IMR-90 (cell line): ENCODE measurements around the gene PPP1R9A. TPM values are rescaled to one million over a fixed set of nuclear protein-coding genes. Genes with fewer than 3 reads are reported as not detected.

Experiments used
- ATAC-seq: fragments of 200-7000 bp; cut with Tn5 transposase; 2 replicates; pipeline ENCODE4 v1.9.1; 2020; ENCODE audit warnings: low read depth, mild to moderate bottlenecking, moderate library complexity
- BruUV-seq: library from RNA; stranded (reverse); fragments of 400-500 nt; replicated peaks from 2 replicates; lab custom pipeline; 2021; lab: Mats Ljungman, UMichigan
- CTCF ChIA-PET: fragments of 300-600 bp; formaldehyde crosslinking; extraction: SDS; loops from one replicate; lab custom pipeline; 2021; ENCODE audit warnings: antibody characterized with exemption; lab: Yijun Ruan, JAX
- POLR2A ChIA-PET: fragments of 300-600 bp; sonication (Branson Sonifier 250); formaldehyde crosslinking; loops from one replicate; lab custom pipeline; 2022; ENCODE audit warnings: antibody characterized with exemption; ENCODE audit not compliant: unreplicated experiment; lab: Charles Lee
- DNase-seq: peaks from one replicate; pipeline ENCODE4 v3.0.0; 2013
- H2AFZ ChIP-seq: replicated peaks from 2 replicates; pipeline ENCODE3; 2013; ENCODE audit warnings: low read length, mild to moderate bottlenecking; ENCODE audit not compliant: poor library complexity
- H2AK5ac ChIP-seq: 2 replicates; pipeline ENCODE4 v1.6.1; 2013; ENCODE audit warnings: low read depth, low read length, inconsistent platforms
- H2AK9ac ChIP-seq: replicated peaks from 2 replicates; pipeline ENCODE3; 2013; ENCODE audit warnings: mild to moderate bottlenecking, low read depth, low read length, moderate library complexity; ENCODE audit not compliant: poor library complexity
- H2BK120ac ChIP-seq: 2 replicates; pipeline ENCODE4 v1.6.1; 2013; ENCODE audit warnings: low read depth, low read length, inconsistent platforms
- H2BK15ac ChIP-seq: 3 replicates; pipeline ENCODE4 v1.6.1; 2013; ENCODE audit warnings: low read depth, low read length, inconsistent platforms
- H2BK20ac ChIP-seq: 2 replicates; pipeline ENCODE4 v1.6.1; 2013; ENCODE audit warnings: low read depth, mild to moderate bottlenecking, inconsistent platforms, low read length, moderate library complexity
- H2BK5ac ChIP-seq: 2 replicates; pipeline ENCODE4 v1.6.1; 2013; ENCODE audit warnings: mild to moderate bottlenecking, low read depth, low read length, inconsistent platforms; ENCODE audit not compliant: poor library complexity, severe bottlenecking
- H3K14ac ChIP-seq: replicated peaks from 2 replicates; pipeline ENCODE4 v1.6.1; 2013; ENCODE audit warnings: low read depth, low read length, inconsistent platforms
- H3K18ac ChIP-seq: 2 replicates; pipeline ENCODE4 v1.6.1; 2013; ENCODE audit warnings: low read depth, low read length, control low read depth
- H3K23ac ChIP-seq: 2 replicates; pipeline ENCODE4 v1.6.1; 2013; ENCODE audit warnings: low read depth, low read length, inconsistent platforms
- H3K27ac ChIP-seq: 2 replicates; pipeline ENCODE4 v1.5.1; 2013; ENCODE audit warnings: mild to moderate bottlenecking, control low read depth, low read length; ENCODE audit not compliant: insufficient read depth
- H3K27me3 ChIP-seq: 2 replicates; pipeline ENCODE4 v1.6.1; 2013; ENCODE audit warnings: low read length; ENCODE audit not compliant: control insufficient read depth, insufficient read depth
- H3K36me3 ChIP-seq: 2 replicates; pipeline ENCODE4 v1.6.1; 2013; ENCODE audit warnings: low read length, mixed read lengths; ENCODE audit not compliant: control insufficient read depth, insufficient read depth
- H3K4ac ChIP-seq: 2 replicates; pipeline ENCODE4 v1.6.1; 2013; ENCODE audit warnings: low read depth, low read length, inconsistent platforms
- H3K4me1 ChIP-seq: 2 replicates; pipeline ENCODE4 v1.6.1; 2013; ENCODE audit warnings: low read length, mixed read lengths; ENCODE audit not compliant: control insufficient read depth, insufficient read depth
- H3K4me2 ChIP-seq: 2 replicates; pipeline ENCODE4 v1.6.1; 2013; ENCODE audit warnings: low read depth, mild to moderate bottlenecking, control low read depth, low read length, moderate library complexity
- H3K4me3 ChIP-seq: 2 replicates; pipeline ENCODE4 v1.5.1; 2013; ENCODE audit warnings: low read depth, mild to moderate bottlenecking, control low read depth, low read length, moderate library complexity; ENCODE audit not compliant: insufficient read depth
- H3K56ac ChIP-seq: 2 replicates; pipeline ENCODE4 v1.6.1; 2013; ENCODE audit warnings: low read length, inconsistent platforms; ENCODE audit not compliant: insufficient read depth; ENCODE audit errors: extremely low read depth
- H3K79me1 ChIP-seq, 2 experiments: 2 replicates each; pipeline ENCODE4 v1.6.1; 2013; ENCODE audit warnings: low read length in 2 of 2, inconsistent platforms in 1 of 2, low read depth in 1 of 2
- H3K9ac ChIP-seq: 2 replicates; pipeline ENCODE4 v1.6.1; 2013; ENCODE audit warnings: low read depth, low read length, control low read depth
- H3K9me1 ChIP-seq: 2 replicates; pipeline ENCODE4 v1.6.1; 2013; ENCODE audit warnings: low read length, inconsistent platforms; ENCODE audit not compliant: insufficient read depth
- H3K9me3 ChIP-seq: 2 replicates; pipeline ENCODE4 v1.6.1; 2013; ENCODE audit warnings: low read length; ENCODE audit not compliant: control insufficient read depth, insufficient read depth
- H4K20me1 ChIP-seq: 2 replicates; pipeline ENCODE4 v1.6.1; 2013; ENCODE audit warnings: low read length, inconsistent platforms; ENCODE audit not compliant: insufficient read depth
- H4K5ac ChIP-seq: 2 replicates; pipeline ENCODE4 v1.6.1; 2013; ENCODE audit warnings: mild to moderate bottlenecking, low read depth, low read length, control low read depth
- H4K8ac ChIP-seq, 2 experiments: 2 replicates each; pipeline ENCODE4 v1.6.1; 2013; ENCODE audit warnings: low read depth in 2 of 2, low read length in 2 of 2, control low read depth in 1 of 2, inconsistent platforms in 1 of 2
- H4K91ac ChIP-seq: 2 replicates; pipeline ENCODE4 v1.6.1; 2013; ENCODE audit warnings: low read depth, low read length, inconsistent platforms; ENCODE audit not compliant: insufficient read depth
- BHLHE40 ChIP-seq: fragments of 150-350 bp; IDR thresholded peaks from 2 replicates; pipeline ENCODE4 v1.6.1; 2016; ENCODE audit warnings: mild to moderate bottlenecking, low read depth, low read length
- CEBPB ChIP-seq: IDR thresholded peaks from 2 replicates; pipeline ENCODE4 v1.6.1; 2012; ENCODE audit warnings: low read depth, low read length, improper control_type of control experiment
- CHD1 ChIP-seq: IDR thresholded peaks from 2 replicates; pipeline ENCODE4 v1.6.1; 2012; ENCODE audit warnings: low read depth, low read length, improper control_type of control experiment
- CTCF ChIP-seq: conservative IDR thresholded peaks from 2 replicates; pipeline ENCODE4 v1.5.1; 2012; ENCODE audit warnings: mild to moderate bottlenecking, low read depth, low read length, improper control_type of control experiment
- ELK1 ChIP-seq: fragments of 150-350 bp; IDR thresholded peaks from 2 replicates; pipeline ENCODE4 v1.6.1; 2016; ENCODE audit warnings: low read depth, mild to moderate bottlenecking, low read length, moderate library complexity, borderline replicate concordance
- FOS ChIP-seq: fragments of 150-350 bp; IDR thresholded peaks from 2 replicates; pipeline ENCODE4 v1.6.1; 2016; ENCODE audit warnings: low read depth, low read length
- MAFK ChIP-seq: IDR thresholded peaks from 2 replicates; pipeline ENCODE4 v1.6.1; 2012; ENCODE audit warnings: low read depth, low read length, improper control_type of control experiment
- MAZ ChIP-seq: IDR thresholded peaks from 2 replicates; pipeline ENCODE4 v1.6.1; 2012; ENCODE audit warnings: low read depth, mild to moderate bottlenecking, low read length, improper control_type of control experiment, moderate library complexity, borderline replicate concordance
- MXI1 ChIP-seq: IDR thresholded peaks from 2 replicates; pipeline ENCODE4 v1.6.1; 2012; ENCODE audit warnings: low read depth, mild to moderate bottlenecking, low read length, moderate library complexity, borderline replicate concordance
- NFE2L2 ChIP-seq: fragments of 150-350 bp; IDR thresholded peaks from 2 replicates; pipeline ENCODE4 v1.6.1; 2016; ENCODE audit warnings: low read depth, mild to moderate bottlenecking, low read length
- POLR2A ChIP-seq: IDR thresholded peaks from 2 replicates; pipeline ENCODE4 v1.6.1; 2012; ENCODE audit warnings: mild to moderate bottlenecking, low read depth, low read length
- RAD21 ChIP-seq: IDR thresholded peaks from 2 replicates; pipeline ENCODE4 v1.6.1; 2012; ENCODE audit warnings: low read length, improper control_type of control experiment
- RCOR1 ChIP-seq: IDR thresholded peaks from 2 replicates; pipeline ENCODE4 v1.6.1; 2012; ENCODE audit warnings: mild to moderate bottlenecking, low read length, improper control_type of control experiment; ENCODE audit not compliant: insufficient replicate concordance
- RFX5 ChIP-seq: IDR thresholded peaks from 2 replicates; pipeline ENCODE4 v1.8.0; 2012; ENCODE audit warnings: low read depth, mild to moderate bottlenecking, low read length, moderate library complexity
- SMC3 ChIP-seq: fragments of 150-350 bp; IDR thresholded peaks from 2 replicates; pipeline ENCODE4 v1.6.1; 2016; ENCODE audit warnings: low read depth, mild to moderate bottlenecking, antibody characterized with exemption, low read length, moderate library complexity
- USF2 ChIP-seq: fragments of 150-350 bp; IDR thresholded peaks from 2 replicates; pipeline ENCODE4 v1.6.1; 2017; ENCODE audit warnings: mild to moderate bottlenecking, antibody characterized with exemption, low read length, low read depth
- WGBS, 2 experiments: methylation state at CpG; one replicate each; pipeline versions ENCODE4 v1.1.5 to v1.1.7; 2013; ENCODE audit warnings: missing lambda C conversion rate in 2 of 2; ENCODE audit not compliant: insufficient read length in 1 of 2; ENCODE audit errors: extremely low coverage in 2 of 2; 5-methylcytosine and 5-hydroxymethylcytosine counted together
- dilution Hi-C: fragments of 300-500 bp; cut with HindIII; formaldehyde crosslinking; loops from one replicate; pipeline ENCODE4 v1.14.3; 2018; ENCODE audit warnings: low sequenced_read_pairs; ENCODE audit not compliant: unreplicated experiment
- in situ Hi-C: fragments of 300-500 bp; cut with MboI; formaldehyde crosslinking; loops from 3 replicates; pipeline ENCODE4 v1.14.3; 2019; ENCODE audit warnings: low sequenced_read_pairs, inconsistent platforms, mixed read lengths
- intact Hi-C: fragments of 100-400 bp; cut with micrococcal nuclease; formaldehyde crosslinking; loops from 2 replicates; pipeline ENCODE4 v1.10.0; 2022
- polyA plus RNA-seq, 3 experiments: library from polyadenylated mRNA; depleted of rRNA; stranded (reverse); fragments of >200 nt; gene quantifications; 2 replicates each; pipeline ENCODE4 v1.2.3, GENCODE V29; 2012; ENCODE audit warnings: low replicate concordance in 1 of 3
- total RNA-seq: library from RNA; depleted of rRNA; stranded (reverse); fragments of >200 nt; gene quantifications from 2 replicates; pipeline ENCODE4 v1.2.3, GENCODE V29; 2012

PPP1R9A gene
- total and polyA plus RNA-seq, 2 of the 4 experiments (the other 2 are of a cell fraction), result not detected

GRCh38 chr7:95059842-95060313 lies 152.5 kb downstream of the PPP1R9A start:
- ATAC-seq, result no peak
- no peaks in the 10 kb centered on the region for H3K36me3 ChIP-seq
- no peak overlapping the region for H3K4me2 ChIP-seq

More at GRCh38 chr7:95059842-95060313, 152.5 kb downstream of the PPP1R9A start:
- Histone ChIP-seq H3K4ac (no peak overlapping the region), H2AFZ (no peak overlapping the region), H3K27me3 (no peaks in the 10 kb centered on the region), H3K14ac (no peak overlapping the region), H4K91ac (no peak overlapping the region), H4K8ac (no peak overlapping the region), H2BK15ac (no peak overlapping the region), H4K20me1 (no peaks in the 10 kb centered on the region), H3K79me1 (no peaks in the 10 kb centered on the region), H2AK9ac (no peak overlapping the region), H3K9me1 (no peaks in the 10 kb centered on the region), H4K5ac (no peak overlapping the region), H2BK5ac (no peak overlapping the region), H3K23ac (no peak overlapping the region), H3K18ac (no peak overlapping the region), H3K27ac (no peak overlapping the region), H2BK20ac (no peak overlapping the region), H3K9ac (no peak overlapping the region), H2BK120ac (no peak overlapping the region), H3K56ac (no peak overlapping the region), H3K4me3 (no peak overlapping the region), H3K4me1 (no peaks in the 10 kb centered on the region), H2AK5ac (no peak overlapping the region), H3K9me3 (no peaks in the 10 kb centered on the region)
- ChIA-PET POLR2A (no interaction called here), CTCF (no interaction called here)
- whole genome bisulfite sequencing, 2 experiments, result no CpG with 5 or more reads among the region's 4 CpGs
- TF ChIP-seq MAZ (no peak), NFE2L2 (no peak), RFX5 (no peak), RAD21 (no peak), CEBPB (no peak), ELK1 (no peak), USF2 (no peak), SMC3 (no peak), MXI1 (no peak), CHD1 (no peak), FOS (no peak), CTCF (no peak), BHLHE40 (no peak), POLR2A (no peak), MAFK (no peak), RCOR1 (no peak)
- in situ Hi-C loops (no loop called here), dilution Hi-C loops (no loop called here), intact Hi-C loops (no loop called here)
- DNase-seq, result no peak
- no TSS peak for BruUV-seq
